H9 (cell line): ENCODE measurements around the gene C1QTNF1. TPM values are rescaled to one million over a fixed set of nuclear protein-coding genes. Genes with fewer than 3 reads are reported as not detected.

Experiments used
- DNase-seq: peaks from one replicate; pipeline ENCODE4 v3.0.0-alpha.2; 2017
- H2AFZ ChIP-seq: one replicate; pipeline ENCODE4 v1.6.1; 2013; ENCODE audit warnings: mild to moderate bottlenecking, low read length, control low read depth, moderate library complexity
- H2AK5ac ChIP-seq: 2 replicates; pipeline ENCODE4 v1.6.1; 2013; ENCODE audit warnings: low read length, control low read depth, mixed read lengths; ENCODE audit not compliant: insufficient read length
- H2BK120ac ChIP-seq: one replicate; pipeline ENCODE4 v1.6.1; 2013; ENCODE audit warnings: low read depth, mild to moderate bottlenecking, low read length, control low read depth, inconsistent platforms; ENCODE audit not compliant: poor library complexity, severe bottlenecking
- H2BK12ac ChIP-seq: 2 replicates; pipeline ENCODE4 v1.6.1; 2013; ENCODE audit warnings: low read length, control low read depth, mixed read lengths, low read depth; ENCODE audit not compliant: insufficient read length
- H2BK15ac ChIP-seq: 2 replicates; pipeline ENCODE4 v1.6.1; 2013; ENCODE audit warnings: low read depth, low read length, control low read depth
- H2BK20ac ChIP-seq: one replicate; pipeline ENCODE4 v1.6.1; 2013; ENCODE audit warnings: low read depth, mild to moderate bottlenecking, low read length, control low read depth, inconsistent platforms; ENCODE audit not compliant: poor library complexity, severe bottlenecking
- H2BK5ac ChIP-seq: 2 replicates; pipeline ENCODE4 v1.6.1; 2013; ENCODE audit warnings: low read length, control low read depth, mixed read lengths; ENCODE audit not compliant: insufficient read length
- H3K14ac ChIP-seq: 2 replicates; pipeline ENCODE4 v1.6.1; 2013; ENCODE audit warnings: low read length, control low read depth; ENCODE audit not compliant: insufficient read depth
- H3K18ac ChIP-seq: 2 replicates; pipeline ENCODE4 v1.6.1; 2013; ENCODE audit warnings: low read depth, mild to moderate bottlenecking, mixed read lengths, low read length, control low read depth; ENCODE audit not compliant: insufficient read length
- H3K23ac ChIP-seq: 2 replicates; pipeline ENCODE4 v1.6.1; 2013; ENCODE audit warnings: low read length, control low read depth, mixed read lengths, low read depth; ENCODE audit not compliant: insufficient read length
- H3K23me2 ChIP-seq: 2 replicates; pipeline ENCODE4 v1.6.1; 2013; ENCODE audit warnings: low read depth, mild to moderate bottlenecking, mixed read lengths, low read length, control low read depth; ENCODE audit not compliant: insufficient read length, poor library complexity, severe bottlenecking
- H3K27ac ChIP-seq: 2 replicates; pipeline ENCODE4 v1.5.1; 2013; ENCODE audit warnings: low read length, control low read depth, mixed read lengths, low read depth; ENCODE audit not compliant: insufficient read length
- H3K27me3 ChIP-seq: 2 replicates; pipeline ENCODE4 v1.6.1; 2013; ENCODE audit warnings: low read length, control low read depth, inconsistent platforms; ENCODE audit not compliant: insufficient read depth
- H3K4ac ChIP-seq: 2 replicates; pipeline ENCODE4 v1.6.1; 2013; ENCODE audit warnings: low read depth, mild to moderate bottlenecking, control low read depth, inconsistent platforms, low read length, moderate library complexity
- H3K4me1 ChIP-seq: 2 replicates; pipeline ENCODE4 v1.6.1; 2013; ENCODE audit warnings: low read length, control low read depth, inconsistent platforms; ENCODE audit not compliant: insufficient read depth
- H3K4me2 ChIP-seq: 2 replicates; pipeline ENCODE4 v1.6.1; 2013; ENCODE audit warnings: low read length, control low read depth, mixed read lengths; ENCODE audit not compliant: insufficient read length, insufficient read depth
- H3K56ac ChIP-seq: 2 replicates; pipeline ENCODE4 v1.6.1; 2013; ENCODE audit warnings: low read depth, mild to moderate bottlenecking, mixed read lengths, low read length, control low read depth; ENCODE audit not compliant: insufficient read length
- H3K79me1 ChIP-seq: 2 replicates; pipeline ENCODE4 v1.6.1; 2013; ENCODE audit warnings: low read depth, mild to moderate bottlenecking, moderate library complexity, low read length, control low read depth, inconsistent platforms; ENCODE audit not compliant: insufficient read depth, poor library complexity, severe bottlenecking
- H3K79me2 ChIP-seq: 2 replicates; pipeline ENCODE4 v1.6.1; 2013; ENCODE audit warnings: low read length, control low read depth, inconsistent platforms; ENCODE audit not compliant: insufficient read depth
- H3K9ac ChIP-seq: 2 replicates; pipeline ENCODE4 v1.6.1; 2013; ENCODE audit warnings: low read length, control low read depth, mixed read lengths; ENCODE audit not compliant: insufficient read length; ENCODE audit errors: extremely low read depth
- H3K9me3 ChIP-seq: one replicate; pipeline ENCODE4 v1.6.1; 2013; ENCODE audit warnings: low read depth, low read length, inconsistent platforms; ENCODE audit not compliant: control insufficient read depth
- H3T11ph ChIP-seq: one replicate; pipeline ENCODE4 v1.6.1; 2013; ENCODE audit warnings: mild to moderate bottlenecking, low read length, control low read depth, inconsistent platforms
- H4K20me1 ChIP-seq: one replicate; pipeline ENCODE4 v1.6.1; 2013; ENCODE audit not compliant: control insufficient read depth, insufficient read length, insufficient read depth
- H4K5ac ChIP-seq: 2 replicates; pipeline ENCODE4 v1.6.1; 2013; ENCODE audit warnings: low read depth, mild to moderate bottlenecking, mixed read lengths, low read length, control low read depth; ENCODE audit not compliant: insufficient read length
- H4K8ac ChIP-seq: replicated peaks from 2 replicates; pipeline ENCODE4 v1.6.1; 2013; ENCODE audit warnings: low read length, control low read depth, mixed read lengths, low read depth; ENCODE audit not compliant: insufficient read length
- H4K91ac ChIP-seq: 2 replicates; pipeline ENCODE4 v1.6.1; 2013; ENCODE audit warnings: low read depth, mild to moderate bottlenecking, moderate library complexity, mixed read lengths, low read length, control low read depth; ENCODE audit not compliant: insufficient read length
- H3K27ac Mint-ChIP-seq, 3 experiments: 2 replicates in 2 of 3; 3 replicates in 1 of 3; pipeline ENCODE4 v1.8.0; 2020 to 2021; ENCODE audit warnings: mixed read lengths in 3 of 3, mild to moderate bottlenecking in 1 of 3, moderate library complexity in 1 of 3
- H3K27me3 Mint-ChIP-seq: 2 replicates; pipeline ENCODE4 v1.8.0; 2021; ENCODE audit warnings: low read depth, mild to moderate bottlenecking, moderate library complexity, mixed read lengths
- H3K36me3 Mint-ChIP-seq, 3 experiments: 2 replicates in 2 of 3; 3 replicates in 1 of 3; pipeline ENCODE4 v1.8.0; 2020 to 2021; ENCODE audit warnings: low read depth in 3 of 3, mixed read lengths in 3 of 3; ENCODE audit not compliant: insufficient read depth in 1 of 3
- H3K4me1 Mint-ChIP-seq, 2 experiments: 2 replicates each; pipeline ENCODE4 v1.8.0; 2020; ENCODE audit warnings: mixed read lengths in 2 of 2
- H3K4me3 Mint-ChIP-seq, 2 experiments: 2 replicates in 1 of 2; 3 replicates in 1 of 2; pipeline ENCODE4 v1.8.0; 2020 to 2021; ENCODE audit warnings: mild to moderate bottlenecking in 2 of 2, mixed read lengths in 2 of 2, moderate library complexity in 1 of 2
- H3K9me3 Mint-ChIP-seq, 2 experiments: 2 replicates in 1 of 2; 3 replicates in 1 of 2; pipeline ENCODE4 v1.8.0; 2020; ENCODE audit warnings: mild to moderate bottlenecking in 2 of 2, mixed read lengths in 2 of 2, moderate library complexity in 1 of 2
- WGBS: extraction: QIAGEN DNeasy Blood & Tissue Kit; methylation state at CpG from one replicate; pipeline ENCODE4 v1.1.7; 2013; ENCODE audit warnings: missing lambda C conversion rate, low lambda C conversion rate, mixed read lengths; ENCODE audit not compliant: insufficient read length; ENCODE audit errors: extremely low coverage; 5-methylcytosine and 5-hydroxymethylcytosine counted together
- total RNA-seq: library from RNA; stranded (reverse); gene quantifications from 2 replicates; pipeline ENCODE4 v1.2.1, GENCODE V29; 2021
- TF ChIP-seq, protein P1 (sequence below): fragments of 200-600 bp; sonication (generic); conservative IDR thresholded peaks from 3 replicates; pipeline ENCODE4 v1.8.0; 2021; ENCODE audit warnings: antibody characterized with exemption, mild to moderate bottlenecking

C1QTNF1 gene
- total RNA-seq, 1 experiment from 2014 or later, result 0.96 TPM

DNA sequence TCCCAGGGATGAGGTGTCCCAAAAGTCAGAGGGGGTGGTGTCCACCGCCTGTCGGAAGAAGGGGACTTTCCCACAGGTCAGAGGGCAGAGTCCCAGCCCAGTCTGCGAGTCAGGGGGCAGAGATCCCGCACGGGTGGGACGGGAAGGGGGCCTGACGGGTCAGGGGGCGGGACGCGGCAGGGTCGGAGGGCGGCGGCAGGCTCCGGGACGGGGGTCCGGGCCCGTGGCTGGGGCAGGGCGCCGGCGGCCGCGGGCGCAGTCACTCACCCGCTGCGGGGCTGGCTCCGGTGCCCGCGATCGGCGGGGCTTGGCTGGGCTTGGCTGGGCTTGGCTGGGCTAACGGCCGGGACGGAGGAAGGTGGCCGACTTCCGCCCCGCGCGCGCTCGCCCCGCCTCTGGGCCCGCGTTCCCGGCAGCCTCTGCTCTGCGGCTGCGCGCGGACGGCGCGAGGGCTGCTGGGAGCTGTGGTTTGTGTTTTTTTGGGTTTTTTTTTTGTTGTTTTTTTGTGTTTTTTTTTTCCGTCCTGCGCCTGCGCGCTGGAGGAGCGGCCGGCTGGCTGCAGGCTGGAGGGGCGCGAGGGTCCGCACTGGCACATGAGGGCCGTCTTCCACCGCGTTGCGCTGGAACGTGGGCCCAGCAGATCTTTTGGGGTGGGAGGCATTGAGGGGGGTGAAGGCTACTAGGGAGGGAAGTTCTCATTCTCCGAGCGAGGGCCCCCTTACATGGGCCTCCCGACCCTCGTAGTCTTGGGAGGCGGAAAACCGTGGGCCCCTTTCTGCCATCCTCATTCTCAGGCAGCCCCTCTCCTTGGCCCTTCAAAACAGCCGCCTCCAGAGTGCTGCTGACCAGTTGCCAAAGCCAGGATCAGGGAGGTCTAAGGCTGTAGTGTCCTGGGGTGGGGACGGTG, 14.3 kb upstream of the C1QTNF1 start, which contains the start of gene CANT1:
TSS of gene CANT1 (minus strand) at position 368 of the 907 bp plus-strand sequence. CDS start 12,142 bp downstream, outside the sequence.
- Histone ChIP-seq H3K27ac (no peak within 1 kb of the TSS), H2AK5ac (no peak within 1 kb of the TSS), H2BK20ac (no peak within 1 kb of the TSS), H3K27me3 (peaks cover 30% of the 10 kb centered on the region; the same call in 1 of the 2 replicates), H3K14ac (peak within 1 kb of the TSS; percentile 60), H3K23ac (no peak within 1 kb of the TSS), H3T11ph (no peak within 1 kb of the TSS), H4K20me1 (no peaks in the 10 kb centered on the region), H3K18ac (peak within 1 kb of the TSS; percentile 86), H4K8ac (no peak within 1 kb of the TSS), H3K79me2 (peaks cover 3% of the 10 kb centered on the region; the same call in 1 of the 2 replicates), H2BK15ac (no peak within 1 kb of the TSS), H3K4ac (no peak within 1 kb of the TSS), H2BK5ac (no peak within 1 kb of the TSS), H2BK12ac (no peak within 1 kb of the TSS), H4K91ac (no peak within 1 kb of the TSS), H3K56ac (no peak within 1 kb of the TSS), H3K4me1 (no peaks in the 10 kb centered on the region), H3K9me3 (peaks cover 13% of the 10 kb centered on the region), H3K9ac (peak within 1 kb of the TSS; percentile 66), H4K5ac (no peak within 1 kb of the TSS), H3K23me2 (peaks cover 8% of the 10 kb centered on the region), H2BK120ac (no peak within 1 kb of the TSS), H2AFZ (no peak within 1 kb of the TSS), H3K79me1 (no peaks in the 10 kb centered on the region), H3K4me2 (peak within 1 kb of the TSS; percentile 76)
- Mint-ChIP-seq H3K9me3 (peaks cover 24 to 36% of the 10 kb centered on the region in 2 experiments), H3K27ac (peak within 1 kb of the TSS in 1 of 3 experiments; percentile 86; a peak in 1 of 7 replicates), H3K27me3 (peaks cover 79% of the 10 kb centered on the region), H3K36me3 (peaks cover 6 to 7% (median 6%) of the 10 kb centered on the region in 3 experiments; a peak in 5 of 7 replicates), H3K4me1 (peaks cover 15 to 27% of the 10 kb centered on the region in 2 experiments), H3K4me3 (peak within 1 kb of the TSS; percentile 89 to 95)
- TF ChIP-seq, protein P1, sequence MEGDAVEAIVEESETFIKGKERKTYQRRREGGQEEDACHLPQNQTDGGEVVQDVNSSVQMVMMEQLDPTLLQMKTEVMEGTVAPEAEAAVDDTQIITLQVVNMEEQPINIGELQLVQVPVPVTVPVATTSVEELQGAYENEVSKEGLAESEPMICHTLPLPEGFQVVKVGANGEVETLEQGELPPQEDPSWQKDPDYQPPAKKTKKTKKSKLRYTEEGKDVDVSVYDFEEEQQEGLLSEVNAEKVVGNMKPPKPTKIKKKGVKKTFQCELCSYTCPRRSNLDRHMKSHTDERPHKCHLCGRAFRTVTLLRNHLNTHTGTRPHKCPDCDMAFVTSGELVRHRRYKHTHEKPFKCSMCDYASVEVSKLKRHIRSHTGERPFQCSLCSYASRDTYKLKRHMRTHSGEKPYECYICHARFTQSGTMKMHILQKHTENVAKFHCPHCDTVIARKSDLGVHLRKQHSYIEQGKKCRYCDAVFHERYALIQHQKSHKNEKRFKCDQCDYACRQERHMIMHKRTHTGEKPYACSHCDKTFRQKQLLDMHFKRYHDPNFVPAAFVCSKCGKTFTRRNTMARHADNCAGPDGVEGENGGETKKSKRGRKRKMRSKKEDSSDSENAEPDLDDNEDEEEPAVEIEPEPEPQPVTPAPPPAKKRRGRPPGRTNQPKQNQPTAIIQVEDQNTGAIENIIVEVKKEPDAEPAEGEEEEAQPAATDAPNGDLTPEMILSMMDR, result no peak
- WGBS, result no CpG with 5 or more reads among the region's 73 CpGs
- peak; percentile 87 for DNase-seq
